Measurements from ENCODE around the gene GAL.
"Not testable (repeated sequence)": the region's sequence is repeated elsewhere in the genome, so short reads cannot be mapped to it uniquely, and the experiment has no call there.

Gene GAL

GRCh38 chr11:68684385-68685356 lies at the start of gene GAL:
TSS of gene GAL (plus strand) at chr11:68684544. CDS start at chr11:68684924, 380 bp downstream.
- DNase-seq = peak; percentile 41

- DNase-seq = not testable (repeated sequence)
Measured at GRCh38 chr11:68634606-68635005, 49.7 kb upstream of the GAL start.

GRCh38 chr11:68635172-68635571 lies 49.2 kb upstream of the GAL start:
- DNase-seq = not testable (repeated sequence)

- not testable (repeated sequence) for DNase-seq
Measured at GRCh38 chr11:68635883-68636282, 48.5 kb upstream of the GAL start.

- DNase-seq = not testable (repeated sequence)
Measured at GRCh38 chr11:68639322-68639721, 45.0 kb upstream of the GAL start.

- no peak for DNase-seq
Measured at GRCh38 chr11:68641880-68642279, 42.5 kb upstream of the GAL start.

GRCh38 chr11:68643585-68643984 lies 40.8 kb upstream of the GAL start:
- DNase-seq = no peak

GRCh38 chr11:68646832-68647231 lies 37.5 kb upstream of the GAL start:
- DNase-seq = no peak

GRCh38 chr11:68649851-68650555 lies 34.3 kb upstream of the GAL start:
- no peak for DNase-seq

- DNase-seq = no peak
Measured at GRCh38 chr11:68650801-68651200, 33.5 kb upstream of the GAL start.

- no peak for DNase-seq
Measured at GRCh38 chr11:68651208-68651984, 32.9 kb upstream of the GAL start.

- DNase-seq = no peak
Measured at GRCh38 chr11:68651985-68652682, 32.2 kb upstream of the GAL start.

- no peak for DNase-seq
Measured at GRCh38 chr11:68652683-68653156, 31.6 kb upstream of the GAL start.

- no peak for DNase-seq
Measured at GRCh38 chr11:68653486-68654430, 30.6 kb upstream of the GAL start.

- no peak for DNase-seq
Measured at GRCh38 chr11:68654978-68655377, 29.4 kb upstream of the GAL start.

GRCh38 chr11:68655406-68655805 lies 28.9 kb upstream of the GAL start:
- DNase-seq = no peak

GRCh38 chr11:68655806-68656205 lies 28.5 kb upstream of the GAL start:
- no peak for DNase-seq

GRCh38 chr11:68657021-68657780 lies 27.1 kb upstream of the GAL start:
- no peak for DNase-seq

- DNase-seq = no peak
Measured at GRCh38 chr11:68658097-68658496, 26.2 kb upstream of the GAL start.

GRCh38 chr11:68658661-68659060 lies 25.7 kb upstream of the GAL start:
- DNase-seq = no peak
